ENCODE measurements around the gene CTTN. TPM values are rescaled to one million over a fixed set of nuclear protein-coding genes. Genes with fewer than 3 reads are reported as not detected.

CTTN gene
- total RNA-seq, 1 experiment from 2014 or later: 224 TPM

DNA sequence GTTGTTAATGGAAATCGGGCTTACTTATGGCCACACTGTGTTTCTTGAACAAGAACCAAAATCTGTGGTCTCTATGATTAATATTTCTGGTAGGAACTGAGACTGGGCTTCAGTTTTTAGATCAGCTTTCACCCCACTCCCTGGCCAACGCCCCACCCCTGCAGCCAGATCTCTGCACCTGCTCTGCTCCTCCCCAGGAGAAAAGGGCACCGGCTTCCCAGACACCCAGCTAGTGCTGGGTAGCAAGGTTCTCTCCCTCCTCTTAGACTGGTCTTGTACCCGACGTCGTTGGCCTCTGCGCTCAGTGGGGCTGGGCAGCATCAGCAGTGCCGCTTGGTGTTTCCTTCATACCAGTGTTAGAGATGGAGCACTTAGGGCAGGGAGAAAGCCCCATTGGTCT, 17.0 kb upstream of the CTTN start:
- Mint-ChIP-seq H3K27ac (peak overlapping the region in 1 of 3 experiments; percentile 75; a peak in 3 of 7 replicates), H3K36me3 (ENCODE audit: insufficient read depth in 1 of 3, low read depth in 3 of 3) (peaks cover 29 to 78% (median 49%) of the 10 kb centered on the region in 3 experiments; a peak in 6 of 7 replicates), H3K4me1 (peaks cover 17 to 19% of the 10 kb centered on the region in 2 experiments), H3K9me3 (no peaks in the 10 kb centered on the region), H3K4me3 (no peak overlapping the region), H3K27me3 (ENCODE audit: low read depth) (no peaks in the 10 kb centered on the region)
- no peak overlapping the region for H4K8ac ChIP-seq (replicated peaks; ENCODE audit: insufficient read length, low read depth, low read length)
- no peak overlapping the region for H3K14ac ChIP-seq (ENCODE audit: insufficient read depth, low read length)
- no peak overlapping the region for H4K5ac ChIP-seq (ENCODE audit: insufficient read length, low read depth, low read length)
- no peak overlapping the region for H2AK5ac ChIP-seq (ENCODE audit: insufficient read length, low read length)
- H2BK5ac ChIP-seq (ENCODE audit: insufficient read length, low read length): no peak overlapping the region
- H3K79me1 ChIP-seq (ENCODE audit: insufficient read depth, low read depth, low read length, poor library complexity, severe bottlenecking): no peaks in the 10 kb centered on the region
- H4K20me1 ChIP-seq (ENCODE audit: control insufficient read depth, insufficient read depth, insufficient read length): no peaks in the 10 kb centered on the region
- H2BK20ac ChIP-seq (ENCODE audit: low read depth, low read length, poor library complexity, severe bottlenecking): no peak overlapping the region
- DNase-seq: no peak
- no peaks in the 10 kb centered on the region for H3K79me2 ChIP-seq (ENCODE audit: insufficient read depth, low read length)
- no peak overlapping the region for H3T11ph ChIP-seq (ENCODE audit: low read length)
- H2BK15ac ChIP-seq (ENCODE audit: low read depth, low read length): no peak overlapping the region
- H3K27ac ChIP-seq (ENCODE audit: insufficient read length, low read depth, low read length): no peak overlapping the region
- TF ChIP-seq, protein P1, sequence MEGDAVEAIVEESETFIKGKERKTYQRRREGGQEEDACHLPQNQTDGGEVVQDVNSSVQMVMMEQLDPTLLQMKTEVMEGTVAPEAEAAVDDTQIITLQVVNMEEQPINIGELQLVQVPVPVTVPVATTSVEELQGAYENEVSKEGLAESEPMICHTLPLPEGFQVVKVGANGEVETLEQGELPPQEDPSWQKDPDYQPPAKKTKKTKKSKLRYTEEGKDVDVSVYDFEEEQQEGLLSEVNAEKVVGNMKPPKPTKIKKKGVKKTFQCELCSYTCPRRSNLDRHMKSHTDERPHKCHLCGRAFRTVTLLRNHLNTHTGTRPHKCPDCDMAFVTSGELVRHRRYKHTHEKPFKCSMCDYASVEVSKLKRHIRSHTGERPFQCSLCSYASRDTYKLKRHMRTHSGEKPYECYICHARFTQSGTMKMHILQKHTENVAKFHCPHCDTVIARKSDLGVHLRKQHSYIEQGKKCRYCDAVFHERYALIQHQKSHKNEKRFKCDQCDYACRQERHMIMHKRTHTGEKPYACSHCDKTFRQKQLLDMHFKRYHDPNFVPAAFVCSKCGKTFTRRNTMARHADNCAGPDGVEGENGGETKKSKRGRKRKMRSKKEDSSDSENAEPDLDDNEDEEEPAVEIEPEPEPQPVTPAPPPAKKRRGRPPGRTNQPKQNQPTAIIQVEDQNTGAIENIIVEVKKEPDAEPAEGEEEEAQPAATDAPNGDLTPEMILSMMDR (conservative IDR thresholded peaks at IDR 0.05): no peak
- H2BK12ac ChIP-seq (ENCODE audit: insufficient read length, low read depth, low read length): no peak overlapping the region
- H3K4me2 ChIP-seq (ENCODE audit: insufficient read depth, insufficient read length, low read length): no peak overlapping the region
- H4K91ac ChIP-seq (ENCODE audit: insufficient read length, low read depth, low read length): no peak overlapping the region
- H3K9ac ChIP-seq (ENCODE audit: extremely low read depth, insufficient read length, low read length): no peak overlapping the region
- H3K9me3 ChIP-seq (ENCODE audit: control insufficient read depth, low read depth, low read length): no peaks in the 10 kb centered on the region
- H3K23ac ChIP-seq (ENCODE audit: insufficient read length, low read depth, low read length): no peak overlapping the region
- no peak overlapping the region for H3K4ac ChIP-seq (ENCODE audit: low read depth, low read length)
- no peaks in the 10 kb centered on the region for H3K27me3 ChIP-seq (ENCODE audit: insufficient read depth, low read length)
- no CpG with 5 or more reads among the region's 8 CpGs for WGBS (ENCODE audit: extremely low coverage, insufficient read length, low lambda C conversion rate)
- H3K56ac ChIP-seq (ENCODE audit: insufficient read length, low read depth, low read length): no peak overlapping the region
- no peaks in the 10 kb centered on the region for H3K23me2 ChIP-seq (ENCODE audit: insufficient read length, low read depth, low read length, poor library complexity, severe bottlenecking)
- no peak overlapping the region for H2BK120ac ChIP-seq (ENCODE audit: low read depth, low read length, poor library complexity, severe bottlenecking)
- no peak overlapping the region for H2AFZ ChIP-seq (ENCODE audit: low read length)
- H3K18ac ChIP-seq (ENCODE audit: insufficient read length, low read depth, low read length): no peak overlapping the region
- peaks cover 6% of the 10 kb centered on the region; the same call in 1 of the 2 replicates for H3K4me1 ChIP-seq (ENCODE audit: insufficient read depth, low read length)

Measured in H9 (cell line).